Heart right ventricle (tissue), 16 donors: ENCODE measurements around the gene PET117. TPM values are rescaled to one million over a fixed set of nuclear protein-coding genes. Genes with fewer than 3 reads are reported as not detected.
A peak's percentile ranks its signal among the peaks of the same experiment; 100 is the strongest.

Experiments used
- ATAC-seq, 8 donors: fragments of 200-7000 bp; cut with Tn5 transposase; one replicate each; pipeline ENCODE4 v1.9.1; 2020; ENCODE audit warnings: mild to moderate bottlenecking in 8 of 8, moderate library complexity in 8 of 8, moderate number of reproducible peaks in 1 of 8
- DNase-seq, 2 donors: peaks; one replicate each; pipeline ENCODE4 v3.0.0-alpha.2; 2020
- H3K27ac ChIP-seq, 10 donors: fragments of 200-600 bp; sonication (generic) in 2 of 10; one replicate each; pipeline versions ENCODE4 v1.5.0 to v1.8.0; 2020 to 2022; ENCODE audit warnings: mild to moderate bottlenecking in 3 of 10
- H3K27me3 ChIP-seq, 7 donors: fragments of 200-600 bp; one replicate each; pipeline ENCODE4 v1.8.0; 2021 to 2022; ENCODE audit warnings: mild to moderate bottlenecking in 2 of 7
- H3K36me3 ChIP-seq, 9 donors: fragments of 200-600 bp; sonication (generic) in 1 of 9; one replicate each; pipeline versions ENCODE4 v1.5.0 to v1.8.0; 2020 to 2022; ENCODE audit warnings: mild to moderate bottlenecking in 2 of 9
- H3K4me1 ChIP-seq, 9 donors: fragments of 200-600 bp; sonication (generic) in 1 of 9; one replicate each; pipeline versions ENCODE4 v1.5.0 to v1.8.0; 2020 to 2022; ENCODE audit warnings: mild to moderate bottlenecking in 4 of 9
- H3K4me3 ChIP-seq, 10 donors: fragments of 200-600 bp; sonication (generic) in 2 of 10; one replicate each; pipeline versions ENCODE4 v1.5.0 to v1.8.0; 2020 to 2022; ENCODE audit warnings: mild to moderate bottlenecking in 7 of 10, moderate library complexity in 2 of 10
- H3K9me3 ChIP-seq, 11 donors: fragments of 200-600 bp in 10 of 11; sonication (generic) in 2 of 11; one replicate each; pipeline versions ENCODE4 v1.5.0 to v1.8.0; 2013 to 2022; ENCODE audit warnings: mild to moderate bottlenecking in 2 of 11, control low read depth in 1 of 11, moderate library complexity in 1 of 11
- WGBS, 2 donors: extraction: QIAGEN DNeasy Blood & Tissue Kit; methylation state at CpG; one replicate each; pipeline ENCODE4 v1.1.7; 2013; ENCODE audit warnings: inconsistent platforms in 1 of 2; 5-methylcytosine and 5-hydroxymethylcytosine counted together
- intact Hi-C, 10 donors: fragments of 100-400 bp; cut with DNase I; formaldehyde crosslinking; loops; one replicate each; pipeline versions ENCODE4 v1.11.1 to v1.14.2; 2022
- polyA plus RNA-seq, 2 donors: library from polyadenylated mRNA; stranded (reverse); fragments of 200-250 nt; gene quantifications; one replicate each; pipeline ENCODE4 v1.2.3, GENCODE V29; 2013
- total RNA-seq, 10 donors: library from RNA; stranded (reverse); fragmentation: NEBNext Ultra II Directional in 3 of 10; extraction: Animal tissue kit (Norgen Biotek cat#: 25700) in 3 of 10; gene quantifications; one replicate each; pipeline versions ENCODE4 v1.2.1 to v1.2.4, GENCODE V29; 2021 to 2023
- TF ChIP-seq, protein P1 (sequence below), 9 donors: fragments of 200-600 bp; sonication (generic) in 2 of 9; IDR thresholded peaks; one replicate each; pipeline versions ENCODE4 v1.5.0 to v1.8.0; 2021 to 2022; ENCODE audit warnings: antibody characterized with exemption in 9 of 9, mild to moderate bottlenecking in 5 of 9, moderate library complexity in 1 of 9
- donor health status: Arrhythmogenic right ventricular cardiomyopathy.
- donor health status: ischemic (EF 13 %, LVEDD 7.1; RV severe dilation, severe dysfunction).
- donor health status: healthy with polysubstance abuse.
- donor health status: DM: no; HTN: yes; CAD: no.
- donor health status: DM: no; HTN: no; CAD: no.
- donor health status: ischemic (EF 25% LVEDD 6.9; RV normal size, moderate dysfunction).
- donor health status: ischemic (EF 25% LVEDD 5.7; RV mildly dilated, moderate dysfunction).
- donor health status: healthy.
- donor health status: DM: yes; HTN: yes; CAD: no.
- donor health status: Ischemic cardiomyopathy.
- donor health status: ischemic (EF 35%, LVEDD 5.7; RV mildly dilated, moderate dysfunction).
- donor health status: nonischemic (EF 11% LVEDD 7.7; RV severe dilation, severe dysfunction).
- donor health status: DM: yes; HTN: yes; CAD: no.
- donor health status: PGD.
- donor health status: ischemic (EF 29% LVEDD 5.4; RV normal size, mild dysfunction).
- donor health status: nonischemic (EF 23%, LVEDD 6.1; RV moderate dilation, normal function).

The PET117 gene
- total and polyA plus RNA-seq, 12 donors, result 8.9 to 15.8 (median 12.0) TPM

DNA sequence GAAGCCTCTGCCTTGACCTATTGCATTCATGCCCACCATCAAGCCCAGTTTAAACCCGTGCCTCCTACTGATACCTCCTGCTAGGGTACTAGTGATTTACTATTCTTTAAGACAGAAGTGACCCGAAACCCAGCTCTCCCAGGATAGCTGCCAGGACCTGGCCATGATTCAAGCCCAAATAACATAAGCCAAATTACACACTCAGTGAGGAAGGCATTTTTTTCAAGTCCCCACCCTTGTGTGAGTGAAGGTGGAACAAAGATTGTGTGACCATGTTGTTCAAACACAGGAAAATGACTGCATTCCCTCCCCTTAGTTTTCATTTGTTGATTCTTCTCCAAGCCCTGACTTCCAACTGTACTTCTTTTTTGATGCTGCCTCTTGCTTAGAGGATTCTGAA is 3.7 kb upstream of the PET117 start:
- DNase-seq, result no peak
- Histone ChIP-seq H3K36me3 (no peaks in the 10 kb centered on the region), H3K27ac (no peak overlapping the region), H3K27me3 (no peaks in the 10 kb centered on the region), H3K4me1 (peaks cover 1 to 15% (median 11%) of the 10 kb centered on the region in 9 donors), H3K4me3 (no peak overlapping the region), H3K9me3 (no peaks in the 10 kb centered on the region)
- intact Hi-C loops, result loop anchor here in 5 of 10 donors (10.0 kb wide), 1 partner anchor 151 kb away; the partner anchor contains the start of gene ZNF133 (in 5 of the 5)
- ATAC-seq, result no peak
- WGBS, 2 donors, result 48 to 61% methylated on average over 2 of the region's 2 CpGs
- TF ChIP-seq, protein P1, sequence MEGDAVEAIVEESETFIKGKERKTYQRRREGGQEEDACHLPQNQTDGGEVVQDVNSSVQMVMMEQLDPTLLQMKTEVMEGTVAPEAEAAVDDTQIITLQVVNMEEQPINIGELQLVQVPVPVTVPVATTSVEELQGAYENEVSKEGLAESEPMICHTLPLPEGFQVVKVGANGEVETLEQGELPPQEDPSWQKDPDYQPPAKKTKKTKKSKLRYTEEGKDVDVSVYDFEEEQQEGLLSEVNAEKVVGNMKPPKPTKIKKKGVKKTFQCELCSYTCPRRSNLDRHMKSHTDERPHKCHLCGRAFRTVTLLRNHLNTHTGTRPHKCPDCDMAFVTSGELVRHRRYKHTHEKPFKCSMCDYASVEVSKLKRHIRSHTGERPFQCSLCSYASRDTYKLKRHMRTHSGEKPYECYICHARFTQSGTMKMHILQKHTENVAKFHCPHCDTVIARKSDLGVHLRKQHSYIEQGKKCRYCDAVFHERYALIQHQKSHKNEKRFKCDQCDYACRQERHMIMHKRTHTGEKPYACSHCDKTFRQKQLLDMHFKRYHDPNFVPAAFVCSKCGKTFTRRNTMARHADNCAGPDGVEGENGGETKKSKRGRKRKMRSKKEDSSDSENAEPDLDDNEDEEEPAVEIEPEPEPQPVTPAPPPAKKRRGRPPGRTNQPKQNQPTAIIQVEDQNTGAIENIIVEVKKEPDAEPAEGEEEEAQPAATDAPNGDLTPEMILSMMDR (IDR thresholded peaks at IDR 0.05), result no peak

DNA sequence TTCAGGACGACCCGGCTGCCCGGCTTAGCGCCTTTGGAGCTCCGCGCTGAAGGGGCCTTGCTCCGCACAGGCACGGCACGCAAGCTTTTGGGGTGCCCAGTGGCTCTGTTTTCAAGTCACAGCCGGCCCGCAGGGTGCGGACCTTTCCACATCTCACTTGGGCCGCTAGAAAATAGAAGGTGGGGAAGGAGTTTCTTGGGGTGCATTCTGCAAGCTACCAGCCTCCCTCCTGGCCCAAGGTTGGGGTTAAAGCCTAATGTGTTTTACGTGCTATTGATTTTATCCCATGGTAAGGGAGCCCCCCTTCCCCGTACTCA is 561 bp downstream of the PET117 start:
- peaks cover 5 to 37% (median 21%) of the 10 kb centered on the region in 9 donors for H3K4me1 ChIP-seq
- DNase-seq (no peak), ATAC-seq (peak in 1 of 8 donors; percentile 53)
- TF ChIP-seq, protein P1 (IDR thresholded peaks at IDR 0.05), result no peak
- 1% methylated on average over 15 of the region's 15 CpGs for WGBS, 2 donors
- no peaks in the 10 kb centered on the region for H3K9me3 ChIP-seq
- H3K36me3 ChIP-seq, result peaks cover 0 to 13% (median 5%) of the 10 kb centered on the region in 9 donors
- intact Hi-C loops, result loop anchor here in 8 of 10 donors (5.0 to 10.0 kb wide), 2 partner anchors 147 to 149 kb away; partner anchors contain the start of gene ZNF133 (in 8 of the 8)
- H3K4me3 ChIP-seq, result peak overlapping the region; percentile 79 to 96 (median 92)
- H3K27ac ChIP-seq, result peak overlapping the region; percentile 74 to 96 (median 90)
- H3K27me3 ChIP-seq, result no peaks in the 10 kb centered on the region

DNA sequence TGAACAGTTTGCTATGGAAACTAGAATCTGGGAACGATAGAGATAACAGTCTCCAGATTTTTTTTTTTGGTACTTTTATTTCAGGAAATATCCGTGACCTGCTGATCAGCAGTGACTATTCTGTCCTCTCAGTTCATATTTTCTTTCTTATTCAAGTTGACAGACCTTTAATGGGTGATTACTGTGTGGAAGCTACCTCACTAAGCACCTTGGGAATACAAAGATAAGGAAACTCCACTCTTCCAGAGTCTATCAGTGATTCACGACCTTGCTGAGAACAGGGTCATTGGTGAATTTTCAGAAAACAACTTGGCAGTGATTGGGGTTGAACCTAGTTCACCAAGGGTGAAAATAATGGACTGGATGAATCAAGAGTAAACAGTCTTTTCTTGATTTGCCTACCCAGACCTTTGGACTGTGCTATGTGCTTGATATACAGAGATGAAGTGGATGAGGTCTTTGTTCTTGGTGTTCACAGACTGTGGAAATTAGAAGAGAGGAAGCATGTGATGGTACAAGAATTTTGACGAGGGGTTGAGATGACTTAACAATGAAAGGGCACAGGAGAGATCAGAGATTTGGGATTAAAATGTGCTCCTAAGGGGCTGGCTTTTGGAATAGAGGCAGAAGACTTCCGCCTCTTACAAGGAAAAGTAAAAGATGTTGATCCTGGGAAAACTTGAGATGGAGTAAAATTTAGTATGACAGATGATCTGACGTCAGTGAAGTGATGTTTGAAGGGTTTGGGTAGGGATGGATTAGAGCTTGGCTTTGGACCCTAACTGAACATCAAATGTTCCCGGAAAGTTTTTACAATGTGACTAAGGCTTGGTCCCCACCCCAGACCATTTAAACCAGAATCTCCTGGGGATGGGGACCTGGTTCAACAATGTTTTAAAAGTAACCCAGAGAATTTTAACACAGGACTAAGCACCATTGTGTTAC is 1.2 kb downstream of the PET117 start:
- ATAC-seq, result no peak
- peaks cover 5 to 37% (median 21%) of the 10 kb centered on the region in 9 donors for H3K4me1 ChIP-seq
- intact Hi-C loops, result loop anchor here in 8 of 10 donors (5.0 to 10.0 kb wide), 2 partner anchors 146 to 148 kb away; partner anchors contain the start of gene ZNF133 (in 8 of the 8)
- H3K36me3 ChIP-seq, result peaks cover 0 to 20% (median 5%) of the 10 kb centered on the region in 9 donors
- TF ChIP-seq, protein P1 (IDR thresholded peaks at IDR 0.05), result no peak
- H3K4me3 ChIP-seq, result peak overlapping the region; percentile 79 to 96 (median 92)
- peak overlapping the region in 3 of 10 donors; percentile 88 to 96 (median 90) for H3K27ac ChIP-seq
- no peak for DNase-seq
- 35% methylated on average over 7 of the region's 7 CpGs for WGBS, 2 donors
- H3K27me3 ChIP-seq, result no peaks in the 10 kb centered on the region
- no peaks in the 10 kb centered on the region for H3K9me3 ChIP-seq

- H3K9me3 ChIP-seq, result no peaks in the 10 kb centered on the region
- peaks cover 0 to 30% (median 5%) of the 10 kb centered on the region in 9 donors for H3K36me3 ChIP-seq
- no peaks in the 10 kb centered on the region for H3K27me3 ChIP-seq
- no peak overlapping the region for H3K4me3 ChIP-seq
- peaks cover 5 to 37% (median 21%) of the 10 kb centered on the region in 9 donors for H3K4me1 ChIP-seq
- DNase-seq (no peak), ATAC-seq (no peak)
- TF ChIP-seq, protein P1 (IDR thresholded peaks at IDR 0.05), result no peak
- WGBS, 2 donors, result 77 to 80% methylated on average over 2 of the region's 2 CpGs
- no peak overlapping the region for H3K27ac ChIP-seq
- intact Hi-C loops, result loop anchor here in 8 of 10 donors (5.0 to 10.0 kb wide), 2 partner anchors 145 to 147 kb away; partner anchors contain the start of gene ZNF133 (in 8 of the 8)
Observed at GRCh38 chr20:18139832-18140231, 2.2 kb downstream of the PET117 start.
